GM18951 (cell line): ENCODE results near the gene PPP2CA.

ENCODE experiments used
- POLR2A ChIP-seq: IDR thresholded peaks from 4 replicates; pipeline ENCODE4 v1.6.1; 2011; ENCODE audit warnings: mild to moderate bottlenecking; ENCODE audit not compliant: insufficient read length, insufficient read depth; ENCODE audit errors: extremely low read depth
- in situ Hi-C: fragments of 300-500 bp; cut with MboI; formaldehyde crosslinking; loops from one replicate; pipeline ENCODE4 v1.12.0; 2022; ENCODE audit warnings: low sequenced_read_pairs, mixed read lengths, inconsistent platforms; ENCODE audit not compliant: unreplicated experiment

PPP2CA gene

DNA sequence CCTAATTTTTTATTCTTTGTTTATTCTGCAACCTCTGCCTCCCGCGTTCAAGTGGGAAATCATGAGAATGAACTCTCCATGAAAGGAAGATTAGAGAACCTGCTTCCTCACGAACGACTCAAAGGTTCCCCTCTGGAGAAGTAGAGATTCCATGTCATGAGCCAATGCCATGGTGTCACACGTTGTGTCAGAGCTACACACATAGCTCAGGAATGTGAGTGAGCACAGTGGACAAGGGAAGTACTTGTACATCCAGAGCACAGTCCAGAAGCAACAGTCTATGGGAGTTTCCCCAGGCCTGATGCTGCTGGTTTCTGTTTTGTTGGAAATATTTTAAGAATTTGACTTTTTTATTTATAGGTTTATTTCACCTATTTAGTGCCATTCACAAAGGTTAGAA is 26.8 kb upstream of the PPP2CA start:
- in situ Hi-C loops = no loop called here

DNA sequence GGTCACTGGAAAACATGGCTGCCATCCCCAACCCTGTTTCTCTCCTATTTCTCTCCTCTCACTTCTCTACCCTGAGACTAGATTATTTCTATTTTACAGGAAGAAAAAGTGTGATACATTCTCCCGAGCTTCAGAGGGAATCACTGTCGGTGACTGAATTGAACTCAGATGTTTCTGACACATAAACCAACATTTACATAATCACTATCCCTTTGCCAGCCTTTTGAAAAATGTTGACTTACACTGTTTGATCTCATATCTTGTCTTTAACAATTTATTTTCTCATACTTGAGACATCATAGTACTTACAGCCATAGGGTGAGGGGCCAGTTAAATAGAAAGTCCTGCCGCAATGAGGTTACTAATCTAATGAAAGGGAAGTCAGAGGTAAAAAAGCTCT is 25.1 kb upstream of the PPP2CA start:
- TF ChIP-seq POLR2A = no peak
- in situ Hi-C loops = no loop called here

More for the DNA sequence above, 26.8 kb upstream of the PPP2CA start:
- TF ChIP-seq POLR2A = no peak

DNA sequence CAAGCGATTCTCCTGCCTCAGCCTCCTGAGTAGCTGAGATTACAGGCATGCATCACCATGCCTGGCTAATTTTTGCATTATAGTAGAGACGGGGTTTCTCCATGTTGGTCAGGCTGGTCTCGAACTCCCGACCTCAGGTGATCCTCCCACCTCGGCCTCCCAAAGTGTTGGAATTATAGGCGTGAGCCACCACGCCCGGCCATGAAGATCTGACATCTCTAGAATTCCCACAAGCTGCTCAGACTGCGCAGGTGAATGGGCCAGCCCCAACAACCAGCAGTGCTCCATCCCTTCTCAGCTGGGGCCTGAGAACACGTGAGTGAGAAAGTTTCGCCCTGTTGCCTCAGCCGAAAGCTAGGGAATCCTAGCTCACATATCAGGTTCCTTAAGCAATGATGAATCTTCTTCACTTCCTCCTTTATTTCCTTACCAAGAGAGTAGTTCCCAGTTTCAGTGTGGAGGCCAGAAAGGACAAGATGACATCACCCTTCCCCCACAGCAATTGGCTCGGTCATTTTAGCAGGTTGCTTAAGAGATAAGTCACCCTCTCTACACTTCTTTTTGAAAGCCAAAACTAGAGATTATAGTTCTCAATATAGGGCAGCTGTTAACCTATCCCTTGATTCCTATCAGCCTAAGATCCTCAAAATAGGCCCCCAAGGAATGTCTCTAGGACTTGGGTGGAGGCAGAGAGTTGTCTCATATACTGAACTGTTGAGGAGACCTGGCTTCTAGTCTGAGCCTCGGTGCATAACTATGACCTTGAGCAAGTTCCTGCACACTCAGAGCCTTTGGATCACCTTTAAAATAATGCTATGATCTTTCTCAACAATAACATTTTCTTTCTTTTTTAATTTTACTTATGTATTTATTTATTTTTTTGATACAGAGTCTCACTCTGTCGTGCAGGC is 23.9 kb upstream of the PPP2CA start:
- in situ Hi-C loops = no loop called here
- TF ChIP-seq POLR2A = no peak

DNA sequence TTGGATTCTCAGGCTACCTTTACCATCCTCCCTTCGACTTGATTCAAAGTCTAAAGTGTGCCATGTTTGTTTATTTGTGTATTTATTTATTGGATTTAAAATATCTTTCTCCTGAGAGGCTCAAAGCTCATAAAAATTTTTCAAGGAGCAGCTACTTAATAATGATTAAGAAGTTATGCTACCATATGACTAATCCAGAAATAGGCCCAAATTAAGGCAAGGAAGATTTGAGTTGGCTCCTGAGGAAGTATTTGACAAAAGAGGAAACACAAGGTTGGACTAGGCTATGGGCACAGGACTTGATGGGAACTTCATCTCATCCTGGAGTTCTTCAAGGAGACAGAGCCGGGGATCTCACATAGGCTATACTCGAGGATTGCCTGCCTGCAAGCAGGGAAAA is 22.4 kb upstream of the PPP2CA start:
- in situ Hi-C loops = no loop called here
- TF ChIP-seq POLR2A = no peak

DNA sequence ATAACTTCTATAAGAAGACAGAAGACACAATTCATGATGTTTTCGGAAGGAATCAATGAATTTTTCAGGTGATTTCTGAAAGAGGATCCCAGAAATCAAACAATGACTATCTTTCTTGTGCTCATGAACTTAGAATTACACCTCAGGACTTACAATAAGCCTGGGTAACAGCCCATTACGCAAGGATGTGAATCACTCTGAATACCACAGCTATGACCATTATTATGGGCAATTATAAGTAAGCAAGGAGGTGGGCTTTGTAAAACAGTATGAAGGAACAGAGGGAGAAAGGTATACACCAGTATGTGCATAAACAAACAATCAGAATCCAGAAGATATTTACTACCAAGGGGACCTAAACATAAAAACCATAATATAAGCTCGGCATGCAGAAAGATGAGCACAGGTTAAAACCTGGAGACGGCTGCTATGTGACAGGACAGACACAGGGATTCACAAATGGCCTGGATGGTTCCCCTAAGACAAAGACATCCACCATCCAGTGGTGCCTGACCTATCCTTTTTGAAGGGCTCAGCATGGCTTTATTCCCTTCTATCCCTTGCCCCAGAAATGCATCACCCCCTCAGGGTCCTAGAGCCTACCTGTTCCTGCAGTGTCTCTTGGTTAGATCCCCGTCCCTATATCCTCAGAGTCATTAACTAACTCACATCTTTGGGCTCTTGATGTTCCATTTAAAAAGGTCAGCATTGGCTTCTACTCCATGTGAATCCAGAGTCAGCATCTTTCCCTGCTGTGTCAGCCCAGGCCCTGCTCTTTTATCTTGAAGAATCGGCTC is 21.8 kb upstream of the PPP2CA start:
- in situ Hi-C loops = no loop called here

DNA sequence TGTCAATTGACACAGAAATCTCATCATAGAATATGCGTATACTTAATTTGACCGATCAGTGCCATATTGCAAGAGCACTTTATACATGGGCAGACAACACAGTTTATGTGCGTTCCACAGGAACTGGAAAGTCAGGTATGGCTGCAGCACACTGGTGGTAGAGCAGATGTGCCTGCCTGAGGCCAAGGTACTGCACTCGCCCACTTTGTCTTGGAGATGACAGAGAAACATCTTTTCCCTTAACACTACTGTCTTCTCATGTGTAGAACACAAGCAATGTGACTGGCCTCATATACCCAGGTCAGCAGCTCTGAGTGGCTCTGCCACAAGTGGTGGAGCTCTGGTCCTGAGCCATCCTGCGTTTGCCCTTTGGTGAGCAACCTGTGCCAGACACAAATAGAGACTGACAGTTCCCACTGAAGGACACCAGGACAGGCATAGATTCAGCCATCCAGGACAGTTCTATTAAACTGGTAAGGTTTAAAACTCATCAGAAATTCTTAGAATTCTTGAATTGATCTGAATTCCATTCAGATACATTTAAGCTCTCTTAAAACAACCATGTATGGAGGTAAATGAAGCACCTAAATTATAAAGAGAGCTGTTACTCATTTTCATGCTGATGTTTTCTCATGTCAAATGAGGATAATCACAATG is 21.0 kb upstream of the PPP2CA start:
- in situ Hi-C loops = no loop called here
- no peak for TF ChIP-seq POLR2A

More for the DNA sequence above, 21.8 kb upstream of the PPP2CA start:
- TF ChIP-seq POLR2A = no peak

DNA sequence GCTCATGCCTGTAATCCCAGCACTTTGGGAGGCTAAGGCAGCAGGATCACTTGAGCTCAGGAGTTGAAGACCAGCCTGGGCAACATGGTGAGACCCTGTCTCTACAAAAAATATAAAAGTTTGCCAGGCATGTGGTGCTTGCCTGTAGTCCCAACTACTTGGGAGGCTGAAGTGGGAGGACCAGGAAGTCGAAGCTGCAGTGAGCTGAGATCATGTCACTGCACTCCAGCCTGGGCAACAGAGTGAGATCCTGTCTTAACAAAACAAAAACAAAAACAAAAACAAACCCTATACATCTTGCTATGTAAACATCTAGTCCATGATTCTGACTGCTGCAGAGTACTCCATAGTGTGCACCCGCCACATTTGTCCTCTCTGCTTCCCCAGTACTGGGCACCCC is 19.8 kb upstream of the PPP2CA start:
- no peak for TF ChIP-seq POLR2A
- in situ Hi-C loops = no loop called here

DNA sequence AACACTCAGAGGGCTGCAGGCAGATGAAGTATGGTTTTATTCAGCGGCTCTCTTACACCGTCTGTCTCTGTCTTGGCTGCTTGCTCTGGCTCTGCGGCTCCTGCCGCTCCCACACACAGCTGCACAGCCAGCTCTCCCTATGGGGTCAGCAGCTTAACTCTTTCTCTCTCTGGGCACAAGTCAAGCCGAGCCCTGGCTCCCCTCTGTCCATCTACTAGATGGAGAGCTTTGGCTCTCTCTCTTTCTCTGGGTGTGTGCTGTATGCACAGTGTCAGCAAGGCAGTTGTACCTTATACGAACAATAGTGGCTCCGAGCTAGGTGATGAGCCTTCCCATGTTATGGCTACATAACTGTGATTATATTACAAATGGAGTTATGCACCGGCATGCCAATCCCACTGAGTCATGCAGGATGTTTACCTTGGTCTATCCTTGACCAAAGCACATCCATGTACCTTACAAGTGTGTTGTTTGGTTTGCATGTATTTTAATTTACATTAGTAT is 19.3 kb upstream of the PPP2CA start:
- in situ Hi-C loops = no loop called here
- TF ChIP-seq POLR2A = no peak

DNA sequence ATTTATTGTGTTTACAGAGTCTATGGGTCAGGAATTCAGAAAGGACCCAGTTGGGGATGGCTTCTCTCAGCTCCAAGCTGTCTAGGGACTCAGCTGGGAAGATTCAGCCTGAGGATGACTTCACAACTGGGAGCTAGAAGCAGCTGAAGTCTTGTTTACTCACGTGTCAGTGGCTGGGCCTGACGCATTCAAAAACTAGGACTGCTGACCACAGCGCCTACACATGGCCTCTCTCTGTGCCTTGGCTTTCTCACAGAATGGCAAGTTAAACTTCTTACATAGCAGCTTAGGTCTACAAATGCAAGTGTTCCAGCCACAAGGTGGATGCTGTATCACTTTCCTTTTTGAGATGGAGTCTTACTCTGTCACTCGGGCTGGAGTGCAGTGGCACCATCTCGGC is 16.3 kb upstream of the PPP2CA start:
- in situ Hi-C loops = no loop called here
- no peak for TF ChIP-seq POLR2A

DNA sequence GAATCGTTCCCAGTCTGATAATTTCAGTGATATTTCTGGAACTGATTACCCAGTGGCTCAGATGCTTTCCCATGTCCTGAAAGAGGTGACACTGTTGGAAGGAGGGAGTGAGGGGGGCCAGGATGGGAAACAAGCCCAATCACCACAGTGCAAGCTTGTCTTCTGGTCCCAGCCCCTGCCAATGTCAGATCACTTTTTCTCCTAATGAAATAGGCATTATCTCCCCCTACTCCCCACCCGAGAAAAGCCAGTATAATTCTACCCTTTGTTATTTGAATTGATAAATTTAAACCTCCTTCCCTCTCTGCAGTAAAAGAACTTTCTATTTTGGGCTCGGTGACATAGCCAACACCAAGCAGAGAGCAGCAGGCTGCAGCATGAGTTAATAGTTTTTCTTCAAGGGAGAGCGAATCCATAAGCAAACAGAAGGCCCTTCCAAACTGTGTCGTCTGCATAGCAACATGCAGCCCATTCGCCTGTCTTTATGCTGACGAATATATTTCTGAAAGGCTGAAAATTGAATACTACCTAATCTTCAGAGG is 14.6 kb upstream of the PPP2CA start:
- in situ Hi-C loops = no loop called here
- TF ChIP-seq POLR2A = no peak

DNA sequence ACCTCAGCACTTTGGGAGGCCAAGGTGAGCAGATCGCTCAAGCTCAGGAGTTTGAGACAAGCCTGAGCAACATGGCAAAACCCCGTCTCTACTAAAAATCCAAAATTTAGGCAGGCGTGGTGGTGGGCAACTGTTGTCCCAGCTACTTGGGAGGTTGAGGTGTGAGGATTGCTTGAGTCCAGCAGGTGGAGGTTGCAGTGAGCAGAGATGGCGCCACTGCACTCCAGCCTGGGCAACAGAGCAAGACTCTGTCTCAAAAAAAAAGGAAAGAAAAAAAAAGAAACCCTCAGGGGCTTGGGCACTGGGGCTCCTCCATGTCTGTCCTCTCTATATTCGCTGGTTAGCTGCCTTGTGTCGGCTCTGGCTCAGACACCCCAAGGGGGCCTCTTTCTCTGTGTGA is 10.9 kb upstream of the PPP2CA start:
- in situ Hi-C loops = no loop called here
- no peak for TF ChIP-seq POLR2A

DNA sequence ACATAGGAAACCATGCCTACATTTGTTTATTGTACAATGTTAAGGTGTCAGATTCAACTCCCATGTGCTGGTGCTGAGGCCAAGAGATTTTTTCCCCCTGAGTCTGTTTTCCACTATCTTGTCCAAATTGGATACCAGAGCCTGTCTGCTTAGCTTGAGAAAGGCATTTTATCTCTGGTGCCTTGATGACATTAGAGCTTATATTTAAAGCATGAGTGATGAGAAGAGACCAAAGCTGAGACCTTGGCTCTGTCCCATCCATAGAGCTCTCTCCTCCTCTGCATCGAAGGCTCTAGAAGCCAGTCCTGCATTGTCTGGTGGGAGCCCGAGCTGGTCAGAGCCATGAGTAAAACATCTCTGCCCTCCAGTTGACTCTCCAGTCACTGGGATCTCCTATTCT is 10.4 kb upstream of the PPP2CA start:
- in situ Hi-C loops = no loop called here
- no peak for TF ChIP-seq POLR2A

DNA sequence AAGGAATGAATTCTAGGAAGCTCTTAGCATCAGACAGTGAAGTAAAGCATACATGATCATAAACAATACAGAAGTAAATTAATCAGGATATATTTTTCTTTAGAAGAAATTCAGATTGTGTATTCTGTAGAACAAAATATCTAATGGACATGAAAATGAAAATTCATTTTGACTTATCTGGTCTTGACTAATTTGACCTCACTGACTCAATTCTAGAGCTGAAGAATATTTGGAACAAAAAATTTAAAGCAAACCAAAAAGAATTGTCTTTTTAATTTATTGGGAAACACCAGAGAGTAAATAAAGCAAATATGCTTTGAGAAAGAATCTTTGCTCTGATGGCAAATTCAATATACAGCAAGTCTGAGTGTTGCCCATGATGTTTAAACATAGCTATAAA is 2.8 kb upstream of the PPP2CA start:
- no peak for TF ChIP-seq POLR2A
- in situ Hi-C loops = no loop called here
